ENCODE measurements around the gene NAALADL2.

GRCh38 chr3:175591375-175591774 lies 732.2 kb downstream of the NAALADL2 start:
- TF ChIP-seq CTCF (IDR thresholded peaks at IDR 0.05; ENCODE audit: low read length) (no peak), EZH2 (IDR thresholded peaks at IDR 0.05; ENCODE audit: borderline replicate concordance, low read length) (no peak)

Data from OCI-LY1 (cell line).